GM19395 (cell line): ENCODE results near the gene CHD2.

Experiments used
- ATAC-seq: cut with Tn5 transposase; IDR thresholded peaks from one replicate; pipeline ENCODE4 v1.9.1; 2021; ENCODE audit warnings: mild to moderate bottlenecking, moderate library complexity; ENCODE audit not compliant: unreplicated experiment

The CHD2 gene

DNA sequence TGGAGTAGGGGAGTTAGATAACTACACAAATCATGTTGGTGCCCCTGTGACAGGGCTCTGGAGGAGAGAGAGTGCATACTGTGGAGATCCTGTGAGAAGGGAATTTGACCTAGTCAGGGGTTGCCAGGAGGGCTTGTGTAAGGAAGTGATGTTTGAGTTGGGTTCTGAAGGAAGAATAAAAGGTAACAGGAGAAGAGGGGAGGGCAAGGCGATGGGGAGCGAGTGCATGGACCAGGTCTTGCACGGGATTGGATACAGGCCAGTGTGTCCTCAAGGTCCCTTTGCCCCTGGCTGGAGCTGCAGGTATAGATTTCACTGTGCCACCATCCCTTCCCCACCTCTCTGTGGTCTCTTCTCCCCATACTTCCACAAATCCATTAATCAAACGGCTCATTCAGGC lies 105.0 kb downstream of the CHD2 start:
- ATAC-seq, result no peak

DNA sequence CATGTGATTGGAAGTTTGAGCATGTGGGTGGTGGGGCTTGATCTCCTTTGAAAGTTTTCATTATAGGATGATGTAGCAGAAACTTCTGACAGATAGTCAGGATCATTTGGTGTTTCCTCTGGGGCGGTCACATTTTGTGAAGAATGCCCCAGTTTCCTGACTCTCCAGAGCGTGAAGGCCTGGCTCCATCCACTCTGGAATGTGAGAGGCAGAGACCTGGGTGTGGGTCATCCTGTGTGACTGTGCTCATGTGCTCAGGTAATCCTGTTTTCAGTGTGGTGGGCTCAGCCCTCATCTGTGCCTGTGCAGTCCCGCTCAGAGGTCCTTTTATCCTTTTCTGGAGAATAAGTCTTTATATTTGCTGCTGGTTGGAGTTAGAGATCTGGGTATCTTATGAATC lies 107.9 kb downstream of the CHD2 start:
- no peak for ATAC-seq

DNA sequence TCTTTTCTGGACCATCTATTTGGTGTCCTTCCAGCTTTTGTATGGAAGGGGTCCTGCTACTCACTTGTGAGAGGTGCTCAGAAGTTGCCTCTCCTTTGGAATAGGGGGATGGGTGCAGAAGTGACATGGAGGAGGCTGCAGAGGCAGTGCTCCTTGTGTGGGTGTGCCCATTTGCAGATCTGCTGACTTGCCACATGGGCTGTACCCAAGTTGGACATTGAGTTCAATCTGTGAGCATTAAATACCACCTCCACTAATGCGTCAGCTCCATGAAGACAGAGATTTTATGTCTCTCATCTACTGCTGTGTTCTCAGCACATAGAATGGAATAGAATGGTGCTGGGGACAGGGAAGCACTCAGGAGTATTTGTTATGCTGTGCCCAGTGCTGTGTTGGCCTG lies 112.7 kb downstream of the CHD2 start:
- no peak for ATAC-seq

DNA sequence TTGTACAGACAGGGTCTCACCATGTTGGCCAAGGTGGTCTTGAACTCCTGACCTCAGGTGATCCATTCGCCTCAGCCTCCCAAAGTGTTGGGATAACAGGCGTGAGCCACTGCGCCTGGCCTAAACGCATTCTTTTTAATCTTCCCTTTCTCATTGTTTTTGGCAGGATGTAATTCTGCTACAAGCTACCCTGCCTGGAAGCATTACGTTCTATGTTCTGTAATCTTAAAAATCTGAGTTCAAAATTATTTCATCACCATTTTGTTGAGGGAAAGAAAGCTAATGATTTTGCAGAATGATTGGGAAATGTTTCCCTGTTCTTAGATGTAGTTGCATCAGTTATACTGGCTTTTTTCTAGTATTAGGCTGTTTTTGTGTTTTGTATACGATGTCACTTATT lies 117.4 kb downstream of the CHD2 start:
- no peak for ATAC-seq

DNA sequence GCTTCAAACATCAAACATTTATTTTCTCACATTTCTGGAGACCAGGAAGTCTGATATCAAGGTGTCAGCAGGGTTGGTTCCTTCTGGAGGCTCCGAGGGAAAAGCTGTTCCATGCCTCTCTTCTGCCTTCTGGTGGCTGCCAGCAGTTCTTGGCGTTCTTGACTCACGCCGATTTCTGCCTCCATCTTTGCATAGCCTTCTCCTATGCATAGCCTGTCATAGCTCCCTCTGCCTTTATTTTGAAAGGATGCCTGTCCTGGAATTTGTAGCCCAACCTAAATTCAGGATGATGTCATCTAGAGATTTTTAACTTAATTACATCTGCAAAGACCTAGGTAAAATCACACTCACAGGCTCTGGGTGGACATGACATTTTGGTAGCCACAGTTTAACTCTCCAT lies 118.5 kb downstream of the CHD2 start:
- ATAC-seq, result no peak

DNA sequence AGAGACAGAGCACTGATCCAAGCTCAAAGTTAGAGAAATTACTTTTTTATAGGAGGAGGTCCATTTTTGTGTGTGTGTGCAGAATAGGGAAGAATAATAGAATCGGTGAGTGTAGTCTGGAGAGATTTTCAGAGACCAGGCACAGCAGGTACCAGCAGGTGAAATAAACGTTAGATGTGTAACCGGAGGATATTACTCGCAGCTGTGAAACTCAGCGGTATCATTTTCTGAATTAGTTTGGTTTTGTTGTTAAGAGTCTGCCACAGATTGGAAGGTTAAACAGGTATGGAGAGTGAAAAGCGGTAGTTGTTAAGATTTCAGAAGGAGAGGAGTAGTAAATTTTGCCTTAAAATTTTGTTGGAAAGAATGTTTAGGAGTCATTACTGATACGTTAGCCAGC lies 119.0 kb downstream of the CHD2 start:
- ATAC-seq, result no peak

DNA sequence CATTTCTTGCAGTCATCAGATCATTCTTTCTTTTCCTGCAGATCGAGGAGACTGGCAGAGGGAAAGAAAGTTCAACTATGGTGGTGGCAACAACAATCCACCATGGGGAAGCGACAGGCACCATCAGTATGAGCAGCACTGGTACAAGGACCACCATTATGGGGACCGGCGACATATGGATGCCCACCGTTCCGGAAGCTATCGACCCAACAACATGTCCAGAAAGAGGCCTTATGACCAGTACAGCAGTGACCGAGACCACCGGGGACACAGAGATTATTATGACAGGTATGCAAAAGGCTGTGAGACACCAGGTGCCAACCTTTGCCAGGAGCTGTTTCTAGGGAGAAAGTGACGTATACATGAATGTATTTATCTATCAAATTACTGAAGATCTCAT lies 119.8 kb downstream of the CHD2 start:
- no peak for ATAC-seq

DNA sequence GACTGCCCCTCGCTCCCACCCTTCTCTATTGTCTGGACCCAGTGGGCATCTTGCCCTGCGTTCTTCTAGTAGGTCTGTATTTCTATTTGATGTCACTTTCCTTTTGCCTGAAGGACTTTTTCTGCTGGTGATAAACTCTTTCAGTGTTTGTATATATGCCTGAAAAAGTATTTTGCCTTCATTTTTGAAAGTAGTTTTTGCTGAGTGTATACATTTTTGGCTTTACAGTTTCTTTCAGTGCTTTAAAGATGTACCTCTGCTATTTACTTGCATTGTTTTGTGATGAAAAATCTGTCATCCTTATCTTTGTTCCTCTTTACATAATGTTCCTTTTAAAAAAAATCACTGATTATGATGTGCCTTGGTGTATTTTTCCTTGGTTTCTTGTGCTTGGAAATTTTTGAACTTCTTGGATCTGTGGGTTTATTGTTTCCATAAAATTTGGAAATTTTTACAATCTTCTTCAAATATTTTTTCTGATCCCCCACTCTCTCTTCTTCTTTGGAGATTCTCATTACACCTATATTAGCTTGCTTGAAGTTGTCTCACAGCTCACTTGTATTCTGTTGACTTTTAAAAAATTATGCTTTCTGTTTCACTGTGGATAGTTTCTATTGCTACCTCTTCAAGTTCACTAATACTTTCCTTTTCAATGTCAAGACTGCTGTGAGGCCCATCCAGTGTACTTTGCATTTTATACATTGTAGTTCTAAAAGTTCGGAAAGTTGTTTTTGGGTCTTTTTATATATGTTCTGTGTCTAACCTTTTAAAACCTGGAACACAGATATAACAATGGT lies 121.0 kb downstream of the CHD2 start:
- peak; percentile 90 for ATAC-seq

DNA sequence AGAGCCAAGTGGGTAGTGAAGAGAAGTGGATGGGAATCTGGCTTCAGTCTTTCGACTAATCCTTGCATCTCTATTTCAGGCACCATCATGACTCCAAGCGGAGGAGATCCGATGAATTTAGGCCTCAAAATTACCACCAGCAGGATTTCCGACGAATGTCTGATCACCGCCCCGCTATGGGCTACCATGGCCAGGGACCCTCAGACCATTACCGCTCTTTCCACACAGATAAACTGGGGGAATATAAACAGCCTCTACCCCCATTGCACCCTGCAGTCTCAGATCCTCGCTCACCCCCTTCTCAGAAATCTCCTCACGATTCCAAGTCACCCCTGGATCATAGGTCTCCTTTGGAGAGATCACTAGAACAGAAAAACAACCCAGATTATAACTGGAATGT lies 124.2 kb downstream of the CHD2 start:
- no peak for ATAC-seq

DNA sequence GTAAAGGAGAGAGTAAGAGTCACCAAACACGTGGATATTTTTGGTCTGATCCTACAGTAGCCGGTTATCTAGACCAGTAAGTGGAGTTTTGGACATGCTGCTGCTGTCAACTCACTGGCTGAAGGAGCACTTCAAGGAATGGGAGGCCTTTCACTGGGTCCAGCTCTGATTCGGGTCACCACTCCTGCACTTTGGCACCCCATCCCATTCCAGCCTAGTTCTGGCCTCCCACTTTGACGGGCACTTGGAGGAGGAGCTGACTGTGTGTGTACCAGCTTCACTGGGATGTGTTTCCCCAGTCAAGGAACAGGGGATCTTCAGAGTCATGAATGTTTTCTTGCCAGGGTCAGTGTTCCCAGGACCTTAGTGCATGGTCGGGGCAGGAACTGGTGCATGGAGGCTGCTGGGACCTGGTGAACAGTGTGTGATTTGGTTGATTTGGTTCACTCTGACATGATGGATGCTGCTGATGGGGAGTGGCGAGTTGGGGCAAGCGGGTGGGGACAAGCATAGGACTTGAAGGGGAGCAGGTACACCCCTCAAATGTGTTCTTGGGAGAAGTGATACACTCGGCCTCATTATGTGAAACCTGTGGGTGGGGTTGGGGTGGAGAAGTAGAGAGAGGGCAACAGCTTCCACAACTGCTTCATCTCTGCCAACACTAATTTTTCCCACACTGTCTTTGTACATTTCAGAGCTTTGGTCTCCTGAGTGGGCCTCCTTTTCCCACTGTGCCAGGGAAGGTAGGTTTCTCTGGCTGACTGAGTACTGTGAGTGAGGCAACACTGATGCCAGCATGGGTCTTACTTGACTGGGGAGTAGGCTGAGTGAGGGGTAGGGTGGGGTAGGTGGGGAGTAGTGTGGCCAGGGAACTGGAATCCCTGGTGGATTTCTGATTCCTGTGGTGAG lies 124.8 kb downstream of the CHD2 start:
- no peak for ATAC-seq

DNA sequence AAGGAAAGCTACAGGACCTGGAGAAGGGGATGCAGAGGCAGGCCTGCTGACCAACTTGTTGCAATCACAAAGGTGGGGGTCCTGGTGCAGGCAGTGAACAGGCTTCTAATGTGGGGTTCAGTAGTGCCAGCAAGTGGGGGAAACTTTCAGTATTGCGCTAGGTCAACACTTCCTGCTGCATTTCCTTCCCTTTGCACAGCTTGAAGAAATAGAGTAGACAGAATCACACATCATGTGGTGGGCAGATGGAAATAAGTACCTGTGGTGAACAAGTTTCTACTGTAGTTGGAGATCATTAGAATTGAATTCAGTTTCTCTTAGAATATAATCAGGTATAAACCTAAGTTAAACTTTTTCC lies 125.5 kb downstream of the CHD2 start:
- ATAC-seq, result no peak

DNA sequence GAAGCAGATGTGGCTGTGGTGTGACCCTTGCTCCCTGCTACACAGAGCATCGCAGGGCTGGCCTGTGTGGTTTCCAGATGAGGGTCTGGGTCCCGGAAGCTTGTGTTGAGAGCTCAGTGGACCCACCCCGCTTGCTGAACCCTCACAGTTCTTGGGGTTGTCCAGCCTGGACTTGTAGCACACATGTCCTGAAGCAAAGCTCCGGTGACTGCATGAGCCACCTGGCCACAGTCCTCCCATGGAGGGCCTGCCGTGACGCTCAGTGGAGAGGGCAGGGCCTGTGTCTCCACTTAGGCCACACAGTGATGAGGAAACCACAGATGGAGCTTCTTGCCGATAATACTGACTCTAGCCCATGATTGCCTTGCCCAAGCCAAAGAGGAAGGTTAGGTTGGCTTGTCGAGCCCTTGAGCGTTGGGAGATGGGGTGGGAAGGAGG lies 126.3 kb downstream of the CHD2 start:
- no peak for ATAC-seq

DNA sequence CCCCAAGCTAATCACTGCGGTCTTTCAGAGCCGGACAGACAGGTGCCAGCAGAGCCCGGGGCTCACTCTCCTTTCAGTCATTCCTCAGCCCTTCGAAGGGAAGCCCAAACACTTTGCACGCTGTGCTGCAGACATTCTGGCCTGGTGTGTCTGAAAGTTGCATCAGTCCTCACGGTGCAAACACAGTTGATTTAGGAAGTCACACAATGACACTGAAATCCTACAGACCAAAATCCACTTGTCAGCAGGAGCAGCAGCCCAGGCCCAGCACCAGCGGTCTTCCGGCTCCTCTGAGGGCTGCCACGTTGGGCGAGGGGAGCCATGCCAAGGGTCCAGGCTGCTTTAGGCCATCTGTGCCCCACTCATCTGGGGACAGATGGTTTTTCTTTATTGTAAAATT lies 127.3 kb downstream of the CHD2 start:
- ATAC-seq, result no peak

DNA sequence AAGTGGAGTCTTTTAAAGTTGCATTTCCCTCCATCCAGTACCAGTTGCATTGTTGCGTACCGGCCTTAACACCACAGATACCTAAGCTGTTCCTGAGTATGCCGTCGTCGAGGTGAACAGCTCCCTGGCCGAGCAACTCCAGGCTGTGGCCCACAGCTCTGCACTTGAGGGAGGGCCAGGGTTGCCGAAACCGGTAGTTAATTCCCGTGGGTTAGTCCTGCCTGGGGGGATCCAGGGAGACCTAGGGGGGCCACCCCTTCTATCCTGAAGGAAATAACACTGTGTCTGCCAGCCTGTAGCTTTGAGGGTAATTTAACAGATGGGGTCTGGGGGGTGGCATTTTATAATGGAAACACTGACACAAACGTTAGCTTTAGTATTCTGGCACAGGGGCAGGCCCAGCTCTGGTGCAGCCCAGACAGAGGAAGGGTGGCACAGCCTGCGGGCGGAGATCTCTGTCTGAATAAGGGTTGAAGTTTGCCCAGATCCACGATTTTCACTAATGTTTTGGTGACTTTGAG lies 128.0 kb downstream of the CHD2 start:
- ATAC-seq, result no peak

DNA sequence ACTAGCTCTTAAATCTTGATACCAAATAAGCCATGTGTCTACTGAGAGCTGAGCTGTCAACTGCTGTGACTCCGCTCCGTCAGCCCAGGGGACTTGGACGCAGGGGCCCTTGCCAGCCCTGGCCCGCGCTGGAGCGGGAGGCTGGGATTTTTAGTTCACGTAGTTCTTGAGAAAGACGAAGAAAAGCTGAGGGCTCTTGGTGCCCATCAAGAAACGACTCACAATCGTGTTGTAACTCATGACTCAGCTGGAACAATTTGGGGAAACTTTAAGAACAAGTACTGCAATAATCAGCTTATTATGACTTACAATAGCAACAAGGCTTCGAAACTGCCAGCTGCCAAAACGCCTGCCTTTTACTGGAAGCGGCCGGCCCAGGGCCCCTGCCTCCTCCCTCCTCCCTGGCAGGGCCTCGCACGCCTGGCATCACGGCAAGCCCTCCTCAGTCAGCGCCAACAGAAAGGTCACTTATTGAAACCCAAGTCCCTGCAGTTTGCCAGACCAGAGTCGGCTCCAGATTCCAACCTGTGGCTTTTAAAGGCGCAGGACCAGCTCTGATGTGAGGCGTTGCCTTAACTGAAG lies 128.6 kb downstream of the CHD2 start:
- ATAC-seq, result no peak

DNA sequence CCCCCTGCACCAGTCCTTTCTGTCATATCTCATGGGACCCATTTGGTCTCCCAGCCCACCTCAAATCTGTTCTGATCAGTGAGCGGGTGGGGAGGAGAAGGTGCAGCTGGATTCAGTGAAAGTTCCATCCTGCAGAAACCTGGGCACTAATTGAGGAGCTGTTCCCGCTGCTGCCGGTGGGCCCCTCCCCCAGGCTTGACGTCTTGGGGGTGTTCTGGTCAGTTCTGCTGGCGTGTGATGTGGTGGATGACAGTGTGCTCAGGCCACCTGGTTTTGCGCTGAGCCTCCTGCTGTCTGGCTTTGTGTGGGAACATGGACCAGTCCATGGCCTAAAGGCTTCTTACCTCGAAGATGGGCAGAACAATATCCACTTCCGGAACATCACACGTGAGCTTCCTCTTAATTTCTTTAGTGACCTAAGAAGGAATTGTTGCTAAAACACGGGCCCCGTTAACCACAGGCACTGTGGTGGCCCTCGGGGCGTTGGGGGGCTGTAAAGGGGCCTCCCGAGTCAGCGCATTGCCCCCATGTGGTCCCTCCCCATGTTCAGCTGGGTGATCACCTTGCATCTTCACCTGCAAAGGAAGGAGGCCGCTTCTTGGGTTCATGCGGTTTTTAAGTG lies 129.2 kb downstream of the CHD2 start:
- ATAC-seq, result no peak

DNA sequence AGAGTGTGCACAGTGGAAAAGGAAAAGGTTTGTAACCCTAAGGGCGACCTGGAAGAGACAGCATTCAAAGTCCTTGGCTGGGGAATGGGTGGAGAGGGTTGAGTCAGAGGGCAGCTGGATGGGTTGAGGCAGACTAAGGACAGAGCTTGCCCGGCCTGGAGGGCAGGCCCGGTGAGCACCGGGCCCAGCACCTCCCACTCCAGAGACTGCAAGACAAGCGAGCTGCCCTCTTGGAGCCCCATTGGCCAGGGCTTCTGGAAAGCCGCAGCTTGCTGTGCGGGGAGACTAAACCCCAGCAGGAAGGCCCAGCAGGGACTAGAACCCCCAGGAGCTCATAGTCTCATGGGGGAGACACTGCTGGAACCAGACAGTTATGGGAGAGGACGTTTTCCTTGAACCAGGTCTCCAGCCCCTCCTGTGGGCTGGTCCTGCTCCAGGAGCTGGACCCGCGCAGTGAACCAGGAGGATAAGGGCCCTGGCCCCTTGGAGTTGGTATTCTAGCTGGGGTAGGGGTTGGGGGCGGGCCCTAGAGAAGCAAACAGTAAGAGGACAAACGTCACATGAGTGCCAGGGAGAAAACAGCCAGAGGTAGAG lies 129.8 kb downstream of the CHD2 start:
- no peak for ATAC-seq

DNA sequence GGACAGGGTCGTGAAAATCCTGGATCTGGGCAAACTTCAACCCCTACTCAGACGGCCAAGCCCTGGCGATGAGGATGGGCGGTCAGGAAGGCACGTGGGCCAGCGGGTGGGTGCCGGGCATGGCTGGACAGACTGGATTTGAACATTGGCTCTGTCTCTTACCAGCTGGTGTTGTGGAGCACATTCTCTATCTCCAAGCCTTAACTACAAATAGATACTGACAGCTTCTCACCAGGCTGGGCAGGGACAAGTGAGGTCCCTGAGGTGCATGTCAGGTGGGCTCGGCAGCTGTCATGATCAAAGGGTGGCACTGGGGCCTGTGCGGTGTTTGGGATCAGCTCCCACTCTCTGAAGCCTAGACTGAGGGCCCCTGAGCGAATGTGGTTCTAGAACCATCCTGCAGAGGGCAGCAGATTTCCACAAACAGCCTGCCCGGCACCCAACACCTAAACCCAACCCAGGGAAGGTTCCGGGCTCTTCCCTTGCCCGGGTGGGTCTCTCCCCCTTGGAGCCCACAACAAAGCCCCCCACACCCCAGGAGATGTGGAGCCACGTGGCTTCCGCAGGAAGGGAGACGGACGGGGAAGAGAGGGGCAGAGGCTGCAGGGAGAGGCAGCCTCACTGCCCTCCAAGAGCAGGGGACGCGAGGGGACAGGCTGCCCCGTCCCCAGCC lies 130.4 kb downstream of the CHD2 start:
- ATAC-seq, result peak; percentile 89

DNA sequence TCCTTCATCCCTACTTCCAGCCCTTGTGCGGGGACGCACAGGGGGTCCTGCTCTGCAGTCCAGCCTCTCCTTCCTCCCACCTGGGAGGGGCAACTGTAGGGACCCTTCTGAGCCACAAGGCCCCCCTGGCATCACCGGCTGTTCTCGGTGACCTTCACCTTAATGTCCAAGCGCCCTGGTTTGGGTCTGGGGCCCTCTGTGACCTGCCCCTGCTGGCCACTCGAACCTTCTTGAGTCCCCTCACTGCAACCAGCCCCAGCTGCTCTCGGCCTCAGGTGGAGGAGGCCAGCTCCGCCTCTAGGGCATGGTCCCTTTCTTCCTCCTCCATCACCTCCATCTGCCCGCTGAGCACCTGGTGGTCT lies 131.0 kb downstream of the CHD2 start:
- no peak for ATAC-seq
